ENCODE data around the gene SPTLC3.

The SPTLC3 gene

DNA sequence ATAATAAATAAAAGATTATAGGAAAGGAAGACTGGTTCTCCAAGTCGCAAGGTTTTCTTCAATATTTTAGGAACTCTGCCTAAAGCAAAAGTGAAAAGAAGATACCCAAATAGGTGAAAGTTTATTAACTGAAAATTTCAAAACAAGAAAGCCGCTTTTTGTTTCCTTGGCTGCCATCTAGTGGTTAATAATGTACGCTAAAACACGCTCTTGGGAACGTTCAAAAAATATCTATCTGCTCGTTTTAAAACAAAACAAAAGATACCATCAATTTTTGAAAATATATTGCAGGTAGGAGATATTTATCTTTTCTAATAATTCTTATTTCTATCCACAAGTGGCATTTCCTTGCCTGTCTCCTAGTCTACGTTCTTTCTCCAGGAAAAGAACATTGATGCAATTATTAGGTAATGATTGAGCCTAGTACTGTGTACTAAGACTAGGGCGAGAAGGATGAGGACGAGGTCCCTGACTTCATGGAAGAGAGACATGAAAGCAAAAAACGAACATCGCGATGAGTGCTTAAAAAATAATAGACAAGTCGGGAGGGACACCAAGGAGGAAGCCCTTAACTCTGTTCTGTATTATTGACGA, 97.2 kb downstream of the SPTLC3 start:
- no peak overlapping the region for H2AFZ ChIP-seq (ENCODE audit: low read depth, low read length)
- no peak overlapping the region for H2BK120ac ChIP-seq (ENCODE audit: low read depth, low read length)

DNA sequence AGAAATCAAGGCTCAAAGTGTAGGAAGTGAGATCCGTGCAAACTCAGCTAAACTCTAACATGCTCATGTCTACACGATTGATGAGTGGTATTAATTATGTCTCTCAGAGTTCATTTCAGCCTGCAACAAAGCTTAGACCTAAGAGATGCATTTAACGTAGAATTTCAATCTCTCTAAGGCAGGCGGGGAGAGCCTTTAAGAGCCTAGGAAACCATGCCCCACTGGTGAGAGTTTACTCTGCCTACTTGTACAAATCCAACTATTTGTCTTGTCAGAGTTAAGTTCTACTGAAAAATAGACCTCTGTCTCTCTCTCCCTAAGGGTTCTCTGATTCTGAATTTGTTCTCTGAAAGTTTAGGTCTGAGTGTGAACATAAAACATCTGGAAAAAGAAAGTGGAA, 100.9 kb downstream of the SPTLC3 start:
- no peak for DNase-seq

More for the DNA sequence above, 97.2 kb downstream of the SPTLC3 start:
- Histone ChIP-seq H4K8ac (ENCODE audit: low read length) (no peak overlapping the region), H3K27me3 (ENCODE audit: control insufficient read depth in 1 of 2, insufficient read depth in 1 of 2, low read length in 2 of 2) (no peaks in the 10 kb centered on the region), H3K18ac (ENCODE audit: low read depth in 1 of 2, low read length in 2 of 2) (no peak overlapping the region), H3K23ac (ENCODE audit: low read length in 2 of 2) (no peak overlapping the region), H3K4me3 (ENCODE audit: insufficient read depth in 1 of 2, low read depth in 1 of 2, low read length in 2 of 2) (no peak overlapping the region), H3K14ac (ENCODE audit: low read length in 2 of 2) (no peak overlapping the region), H3K9me3 (ENCODE audit: control insufficient read depth, low read length) (no peaks in the 10 kb centered on the region), H3K4me2 (ENCODE audit: low read length, poor library complexity, severe bottlenecking) (no peak overlapping the region), H2AK5ac (ENCODE audit: low read length, severe bottlenecking) (no peak overlapping the region), H3K27ac (ENCODE audit: low read length, poor library complexity, severe bottlenecking) (no peak overlapping the region), H3K4me1 (ENCODE audit: control insufficient read depth, insufficient read depth, low read depth, low read length) (peaks cover 2% of the 10 kb centered on the region), H3K36me3 (ENCODE audit: control insufficient read depth in 1 of 2, insufficient read depth in 2 of 2, low read depth in 1 of 2, low read length in 2 of 2) (peaks cover 0 to 7% of the 10 kb centered on the region in 2 experiments), H2BK15ac (ENCODE audit: low read depth, poor library complexity, severe bottlenecking) (no peak overlapping the region), H2BK12ac (ENCODE audit: low read length in 2 of 2) (no peak overlapping the region), H3K4ac (ENCODE audit: low read depth in 1 of 2, low read length in 2 of 2) (no peak overlapping the region), H3K9ac (ENCODE audit: low read length) (peak overlapping the region; percentile 8), H4K91ac (ENCODE audit: low read length) (no peak overlapping the region), H2BK5ac (ENCODE audit: low read depth, low read length, poor library complexity, severe bottlenecking) (no peak overlapping the region), H3K79me1 (replicated peaks; ENCODE audit: low read length, poor library complexity, severe bottlenecking) (peaks cover 1% of the 10 kb centered on the region)
- 70% methylated on average over 8 of the region's 14 CpGs for WGBS
- DNase-seq, result peak; percentile 43

DNA sequence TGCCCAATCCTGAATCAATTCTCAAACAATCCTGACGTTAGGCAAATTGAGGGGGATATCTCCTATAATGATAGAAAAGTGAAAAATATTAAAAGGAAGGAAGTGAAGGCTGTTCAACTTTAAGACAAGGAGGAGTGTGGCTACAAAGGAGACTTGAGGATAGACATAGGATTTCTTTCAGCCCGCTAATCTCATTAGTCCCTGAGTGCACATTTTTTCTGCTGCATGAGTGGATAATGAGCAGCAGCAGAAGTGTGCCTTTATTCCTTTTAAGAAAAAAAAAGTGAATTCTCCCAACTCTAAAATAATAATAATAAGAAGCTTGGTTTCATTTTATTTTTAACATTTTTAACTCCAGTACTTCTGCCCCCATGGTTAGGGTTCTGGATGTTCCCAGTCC, 102.0 kb downstream of the SPTLC3 start:
- Histone ChIP-seq H3K4me3 (ENCODE audit: insufficient read depth in 1 of 2, low read depth in 1 of 2, low read length in 2 of 2) (no peak overlapping the region), H3K9me3 (ENCODE audit: control insufficient read depth, low read length) (no peaks in the 10 kb centered on the region), H3K23ac (ENCODE audit: low read length in 2 of 2) (no peak overlapping the region), H2BK12ac (ENCODE audit: low read length in 2 of 2) (no peak overlapping the region), H4K8ac (ENCODE audit: low read length) (no peak overlapping the region), H2BK120ac (ENCODE audit: low read depth, low read length) (no peak overlapping the region), H2AFZ (ENCODE audit: low read depth, low read length) (no peak overlapping the region), H3K27me3 (ENCODE audit: control insufficient read depth in 1 of 2, insufficient read depth in 1 of 2, low read length in 2 of 2) (no peaks in the 10 kb centered on the region), H3K27ac (ENCODE audit: low read length, poor library complexity, severe bottlenecking) (no peak overlapping the region), H3K4ac (ENCODE audit: low read depth in 1 of 2, low read length in 2 of 2) (no peak overlapping the region), H2BK15ac (ENCODE audit: low read depth, poor library complexity, severe bottlenecking) (no peak overlapping the region), H4K91ac (ENCODE audit: low read length) (no peak overlapping the region), H3K18ac (ENCODE audit: low read depth in 1 of 2, low read length in 2 of 2) (no peak overlapping the region), H3K79me1 (replicated peaks; ENCODE audit: low read length, poor library complexity, severe bottlenecking) (no peaks in the 10 kb centered on the region), H3K4me1 (ENCODE audit: control insufficient read depth, insufficient read depth, low read depth, low read length) (no peaks in the 10 kb centered on the region), H3K4me2 (ENCODE audit: low read length, poor library complexity, severe bottlenecking) (no peak overlapping the region), H2AK5ac (ENCODE audit: low read length, severe bottlenecking) (no peak overlapping the region), H3K36me3 (ENCODE audit: control insufficient read depth in 1 of 2, insufficient read depth in 2 of 2, low read depth in 1 of 2, low read length in 2 of 2) (peaks cover 5 to 20% of the 10 kb centered on the region in 2 experiments), H3K14ac (ENCODE audit: low read length in 2 of 2) (no peak overlapping the region), H2BK5ac (ENCODE audit: low read depth, low read length, poor library complexity, severe bottlenecking) (no peak overlapping the region), H3K9ac (ENCODE audit: low read length) (no peak overlapping the region)
- WGBS, result 100% methylated on average over 1 of the region's 2 CpGs
- no peak for DNase-seq

More for the DNA sequence above, 100.9 kb downstream of the SPTLC3 start:
- no peaks in the 10 kb centered on the region for H3K79me1 ChIP-seq (replicated peaks; ENCODE audit: low read length, poor library complexity, severe bottlenecking)
- no peak overlapping the region for H4K91ac ChIP-seq (ENCODE audit: low read length)
- no peak overlapping the region for H3K9ac ChIP-seq (ENCODE audit: low read length)
- no peak overlapping the region for H3K27ac ChIP-seq (ENCODE audit: low read length, poor library complexity, severe bottlenecking)
- H3K14ac ChIP-seq (ENCODE audit: low read length in 2 of 2), result no peak overlapping the region
- no peak overlapping the region for H2BK5ac ChIP-seq (ENCODE audit: low read depth, low read length, poor library complexity, severe bottlenecking)
- H2BK12ac ChIP-seq (ENCODE audit: low read length in 2 of 2), result no peak overlapping the region
- H3K27me3 ChIP-seq (ENCODE audit: control insufficient read depth in 1 of 2, insufficient read depth in 1 of 2, low read length in 2 of 2), result no peaks in the 10 kb centered on the region
- WGBS, result 89% methylated on average over 4 of the region's 4 CpGs
- H3K4ac ChIP-seq (ENCODE audit: low read depth in 1 of 2, low read length in 2 of 2), result no peak overlapping the region
- no peak overlapping the region for H3K4me3 ChIP-seq (ENCODE audit: insufficient read depth in 1 of 2, low read depth in 1 of 2, low read length in 2 of 2)
- no peak overlapping the region for H4K8ac ChIP-seq (ENCODE audit: low read length)
- H2AFZ ChIP-seq (ENCODE audit: low read depth, low read length), result no peak overlapping the region
- H3K18ac ChIP-seq (ENCODE audit: low read depth in 1 of 2, low read length in 2 of 2), result no peak overlapping the region
- H3K9me3 ChIP-seq (ENCODE audit: control insufficient read depth, low read length), result no peaks in the 10 kb centered on the region
- no peak overlapping the region for H3K23ac ChIP-seq (ENCODE audit: low read length in 2 of 2)
- H2BK15ac ChIP-seq (ENCODE audit: low read depth, poor library complexity, severe bottlenecking), result no peak overlapping the region
- H3K4me2 ChIP-seq (ENCODE audit: low read length, poor library complexity, severe bottlenecking), result no peak overlapping the region
- no peaks in the 10 kb centered on the region for H3K4me1 ChIP-seq (ENCODE audit: control insufficient read depth, insufficient read depth, low read depth, low read length)
- no peak overlapping the region for H2BK120ac ChIP-seq (ENCODE audit: low read depth, low read length)
- peaks cover 5 to 20% of the 10 kb centered on the region in 2 experiments for H3K36me3 ChIP-seq (ENCODE audit: control insufficient read depth in 1 of 2, insufficient read depth in 2 of 2, low read depth in 1 of 2, low read length in 2 of 2)
- H2AK5ac ChIP-seq (ENCODE audit: low read length, severe bottlenecking), result no peak overlapping the region

DNA sequence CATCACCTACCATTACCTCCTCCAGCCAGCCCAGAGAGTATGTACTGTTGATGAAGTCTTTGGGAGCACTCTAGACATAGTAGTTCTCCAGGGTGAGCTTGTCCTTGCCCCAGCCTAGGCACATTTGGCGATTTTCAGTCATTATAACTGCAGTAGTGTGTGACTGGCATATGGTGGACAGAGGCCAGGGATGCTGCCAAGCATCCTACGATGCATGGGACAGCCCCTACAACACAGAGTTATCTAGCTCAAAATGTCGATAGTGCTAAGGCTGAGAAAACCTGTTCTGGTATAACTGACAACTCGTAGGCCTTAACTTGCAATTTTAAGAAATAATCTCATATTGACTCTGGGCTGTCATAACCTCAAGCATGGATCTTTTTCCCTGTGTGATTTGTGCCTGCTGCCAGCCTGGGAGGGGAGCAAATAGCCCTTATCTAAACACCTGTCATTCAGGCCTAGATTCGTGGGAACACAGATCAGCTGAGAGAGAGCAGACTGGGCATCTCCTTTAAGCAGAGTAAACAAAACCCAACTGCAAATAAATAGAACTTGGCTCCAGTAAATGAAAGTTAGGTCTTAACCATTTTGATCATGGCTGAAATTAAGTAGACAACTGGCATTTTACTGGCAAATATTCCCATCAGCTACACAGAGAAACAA, 102.6 kb downstream of the SPTLC3 start:
- no peak overlapping the region for H3K18ac ChIP-seq (ENCODE audit: low read depth in 1 of 2, low read length in 2 of 2)
- H3K4me3 ChIP-seq (ENCODE audit: insufficient read depth in 1 of 2, low read depth in 1 of 2, low read length in 2 of 2), result no peak overlapping the region
- no peak overlapping the region for H2BK12ac ChIP-seq (ENCODE audit: low read length in 2 of 2)
- no peak overlapping the region for H4K91ac ChIP-seq (ENCODE audit: low read length)
- H2BK120ac ChIP-seq (ENCODE audit: low read depth, low read length), result no peak overlapping the region
- H2AK5ac ChIP-seq (ENCODE audit: low read length, severe bottlenecking), result no peak overlapping the region
- no peak overlapping the region for H3K23ac ChIP-seq (ENCODE audit: low read length in 2 of 2)
- no peak overlapping the region for H3K27ac ChIP-seq (ENCODE audit: low read length, poor library complexity, severe bottlenecking)
- no peak overlapping the region for H3K4me2 ChIP-seq (ENCODE audit: low read length, poor library complexity, severe bottlenecking)
- H3K4ac ChIP-seq (ENCODE audit: low read depth in 1 of 2, low read length in 2 of 2), result no peak overlapping the region
- no peak overlapping the region for H2BK5ac ChIP-seq (ENCODE audit: low read depth, low read length, poor library complexity, severe bottlenecking)
- no peak overlapping the region for H4K8ac ChIP-seq (ENCODE audit: low read length)
- WGBS, result 78% methylated on average over 5 of the region's 5 CpGs
- H3K79me1 ChIP-seq (replicated peaks; ENCODE audit: low read length, poor library complexity, severe bottlenecking), result no peaks in the 10 kb centered on the region
- no peak overlapping the region for H2BK15ac ChIP-seq (ENCODE audit: low read depth, poor library complexity, severe bottlenecking)
- no peak overlapping the region for H3K9ac ChIP-seq (ENCODE audit: low read length)
- H2AFZ ChIP-seq (ENCODE audit: low read depth, low read length), result no peak overlapping the region
- no peak for DNase-seq
- H3K14ac ChIP-seq (ENCODE audit: low read length in 2 of 2), result no peak overlapping the region
- no peaks in the 10 kb centered on the region for H3K27me3 ChIP-seq (ENCODE audit: control insufficient read depth in 1 of 2, insufficient read depth in 1 of 2, low read length in 2 of 2)
- peaks cover 5 to 20% of the 10 kb centered on the region in 2 experiments for H3K36me3 ChIP-seq (ENCODE audit: control insufficient read depth in 1 of 2, insufficient read depth in 2 of 2, low read depth in 1 of 2, low read length in 2 of 2)
- no peaks in the 10 kb centered on the region for H3K4me1 ChIP-seq (ENCODE audit: control insufficient read depth, insufficient read depth, low read depth, low read length)
- H3K9me3 ChIP-seq (ENCODE audit: control insufficient read depth, low read length), result no peaks in the 10 kb centered on the region
